GM19452 (cell line): Measurements from ENCODE around the gene COA1.
A peak's percentile ranks its signal among the peaks of the same experiment; 100 is the strongest.
"Not testable (repeated sequence)": the region's sequence is repeated elsewhere in the genome, so short reads cannot be mapped to it uniquely, and the experiment has no call there.

Experiments used
- ATAC-seq: cut with Tn5 transposase; IDR thresholded peaks from one replicate; pipeline ENCODE4 v1.9.1; 2021; ENCODE audit not compliant: unreplicated experiment

Gene COA1

DNA sequence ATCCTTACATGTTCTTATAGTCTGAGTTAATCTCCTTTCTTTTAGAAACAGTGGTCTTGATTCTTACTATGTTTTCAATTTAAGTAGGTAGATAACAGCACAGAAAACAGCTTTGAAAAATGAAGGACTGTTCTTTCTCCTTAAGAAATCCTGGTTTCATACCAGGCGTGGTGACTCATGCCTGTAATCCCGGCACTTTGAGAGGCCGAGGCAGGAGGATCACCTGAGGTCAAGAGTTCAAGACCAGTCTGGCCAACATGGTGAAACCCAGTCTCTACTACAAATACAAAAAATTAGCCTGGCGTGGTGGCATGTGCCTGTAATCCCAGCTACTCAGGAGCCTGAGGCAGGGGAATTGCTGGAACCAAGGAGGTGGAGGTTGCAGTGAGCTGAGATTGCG, 132.9 kb downstream of the COA1 start:
- ATAC-seq = not testable (repeated sequence)

DNA sequence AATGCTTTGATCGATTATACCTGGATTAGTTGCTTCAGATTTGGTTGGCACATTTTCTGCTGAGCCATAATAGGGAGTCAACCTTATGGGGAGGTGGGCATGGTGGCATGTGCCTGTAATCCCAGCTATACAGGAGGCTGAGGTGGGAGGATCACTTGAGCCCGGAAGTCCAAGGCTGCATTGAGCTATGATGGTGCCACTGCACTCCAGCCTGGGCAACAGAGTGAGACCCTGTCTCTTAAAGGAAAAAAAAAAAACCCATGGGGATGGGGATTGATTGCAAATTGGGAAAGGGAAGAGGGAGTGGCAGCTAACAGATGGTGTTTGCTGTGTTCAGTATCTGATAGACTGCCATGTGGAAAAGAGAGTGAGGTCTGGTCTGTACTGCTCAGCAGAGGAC, 135.3 kb downstream of the COA1 start:
- no peak for ATAC-seq

DNA sequence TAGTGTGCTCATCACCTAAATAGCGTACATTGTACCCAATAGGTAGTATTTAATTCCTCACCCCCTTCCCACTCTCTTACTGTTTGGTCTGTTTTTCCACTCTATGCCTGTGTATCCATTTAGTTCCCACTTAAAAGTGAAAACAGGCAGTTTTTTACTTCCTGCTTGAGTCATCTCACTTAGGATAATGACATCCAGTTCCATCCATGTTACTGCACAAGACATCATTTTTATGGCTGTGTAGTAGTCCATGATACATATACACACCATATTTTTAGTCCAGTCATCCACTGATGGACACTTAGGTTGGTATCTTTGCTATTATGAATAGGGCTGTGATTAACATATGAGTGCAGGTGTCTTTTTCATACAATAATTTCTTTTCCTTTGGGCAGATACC, 136.3 kb downstream of the COA1 start:
- ATAC-seq = no peak

DNA sequence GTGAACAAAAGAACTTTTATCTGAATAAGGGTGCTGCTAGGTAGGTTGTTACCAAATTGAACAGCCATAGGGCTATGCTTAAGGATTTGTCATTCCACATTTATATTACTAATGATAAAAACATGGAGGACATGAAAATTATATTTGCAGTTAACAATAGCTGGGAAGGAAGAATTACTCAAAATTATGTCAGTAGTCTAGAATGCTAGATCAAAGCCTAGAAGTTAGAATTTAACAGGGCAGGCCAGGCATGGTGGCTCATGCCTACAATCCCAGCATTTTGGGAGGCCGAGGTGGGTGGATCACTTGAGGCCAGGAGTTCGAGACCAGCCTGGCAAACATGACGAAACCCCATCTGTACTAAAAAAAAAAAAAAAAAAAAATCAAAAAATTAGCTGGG, 137.0 kb downstream of the COA1 start:
- ATAC-seq = no peak

DNA sequence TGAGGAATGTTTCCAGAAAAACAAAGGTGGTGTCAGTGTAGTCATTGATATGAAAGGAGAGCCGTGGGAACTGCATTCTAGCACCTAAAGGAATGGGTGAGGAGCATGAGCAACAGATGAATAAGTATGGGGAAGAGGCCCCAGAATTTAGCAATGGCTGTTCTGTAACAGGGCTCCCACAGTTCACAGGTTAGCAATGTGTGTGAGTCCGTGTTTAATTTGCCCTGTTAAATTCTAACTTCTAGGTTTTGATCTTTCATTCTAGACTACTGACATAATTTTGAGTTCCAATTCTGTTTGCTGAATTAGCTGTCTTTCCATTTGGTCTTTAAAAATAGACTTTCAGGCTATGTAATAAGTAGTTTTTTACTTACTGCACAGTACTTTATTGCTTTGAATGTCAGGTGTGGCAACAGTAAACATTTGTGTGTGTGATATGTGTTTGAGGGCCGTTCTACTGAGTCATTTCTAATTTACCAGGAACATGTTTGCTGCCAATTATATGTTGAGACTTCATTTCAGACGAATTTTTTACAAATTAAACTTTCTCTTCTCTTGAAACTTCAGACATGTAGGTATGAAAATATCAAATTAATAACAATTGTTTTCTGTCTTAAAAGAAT, 137.7 kb downstream of the COA1 start:
- ATAC-seq = peak; percentile 20

DNA sequence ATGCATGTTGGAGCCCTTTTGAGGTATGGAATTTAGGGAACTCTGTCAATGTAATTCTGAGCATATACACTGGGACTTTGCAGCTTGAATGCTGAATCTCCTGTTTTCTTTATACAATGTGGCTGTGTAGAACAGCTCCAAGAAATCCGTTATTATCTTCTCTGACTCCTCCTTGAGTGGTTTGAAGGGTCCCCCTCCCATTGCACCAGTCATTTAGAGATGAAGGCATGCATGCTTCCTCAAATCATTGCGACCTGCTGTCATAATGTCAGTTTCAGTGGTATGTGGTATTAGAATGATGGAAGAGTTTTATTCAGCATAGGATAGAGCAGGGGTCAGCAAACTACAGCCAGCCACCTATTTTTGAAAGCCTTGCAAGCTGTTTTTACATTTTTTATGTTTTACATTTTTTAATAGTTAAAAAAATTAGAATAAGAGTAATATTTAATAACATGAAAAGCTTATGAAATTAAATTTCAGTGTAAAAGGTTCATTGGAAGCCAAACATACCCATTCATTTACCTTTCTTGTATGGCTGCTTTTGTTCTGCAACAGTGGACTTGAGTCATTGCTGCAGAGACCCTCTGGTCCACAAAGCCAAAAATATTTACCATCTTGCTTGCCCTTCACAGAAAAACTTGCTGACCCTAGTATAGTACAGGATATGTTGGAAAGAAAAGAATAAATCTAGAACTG, 138.3 kb downstream of the COA1 start:
- ATAC-seq = peak; percentile 64

DNA sequence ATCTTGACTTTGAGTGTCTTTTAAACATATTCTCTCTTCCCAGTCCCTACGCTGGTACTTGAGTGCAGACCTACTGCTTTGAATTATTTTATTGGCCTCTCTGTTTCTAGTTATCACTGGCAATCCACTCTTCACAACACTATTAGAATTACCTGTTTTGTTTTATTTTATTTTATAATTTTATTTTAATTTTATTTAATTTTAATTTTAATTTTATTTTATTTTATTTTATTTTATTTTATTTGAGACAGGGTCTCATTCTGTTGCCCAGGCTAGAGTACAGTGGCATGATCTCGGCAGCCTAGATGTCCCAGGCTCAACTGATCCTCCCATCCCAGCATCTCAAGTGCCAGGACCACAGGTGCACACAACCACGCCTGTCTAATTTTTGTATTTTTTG, 139.6 kb downstream of the COA1 start:
- no peak for ATAC-seq
